Central memory CD8-positive, alpha-beta T cell (primary cell): ENCODE data around the gene TAF15.

Experiments used
- ATAC-seq: fragments of 150-1000 bp; cut with Tn5 transposase; replicated peaks from 2 replicates; pipeline ENCODE4 v1.10.0; 2022; ENCODE audit warnings: mild to moderate bottlenecking, moderate FRiP score, moderate number of reproducible peaks; ENCODE audit not compliant: poor library complexity, severe bottlenecking; ENCODE audit errors: extremely low read depth
- DNase-seq, 2 donors: peaks; one replicate each; pipeline ENCODE4 v3.0.0; 2021; ENCODE audit warnings: low spot score in 2 of 2
- H3K27ac Mint-ChIP-seq: one replicate; pipeline ENCODE4 v1.8.0; 2022; ENCODE audit warnings: low read depth, mild to moderate bottlenecking, moderate library complexity, mixed read lengths
- H3K27me3 Mint-ChIP-seq: one replicate; pipeline ENCODE4 v1.8.0; 2022; ENCODE audit warnings: mixed read lengths
- H3K36me3 Mint-ChIP-seq: one replicate; pipeline ENCODE4 v1.8.0; 2022; ENCODE audit warnings: mild to moderate bottlenecking, moderate library complexity, mixed read lengths; ENCODE audit not compliant: insufficient read depth
- H3K4me1 Mint-ChIP-seq: one replicate; pipeline ENCODE4 v1.8.0; 2022; ENCODE audit warnings: mixed read lengths
- H3K4me3 Mint-ChIP-seq: one replicate; pipeline ENCODE4 v1.8.0; 2022; ENCODE audit warnings: mild to moderate bottlenecking, moderate library complexity, mixed read lengths
- H3K9me3 Mint-ChIP-seq: one replicate; pipeline ENCODE4 v1.8.0; 2022; ENCODE audit warnings: mixed read lengths

The TAF15 gene

DNA sequence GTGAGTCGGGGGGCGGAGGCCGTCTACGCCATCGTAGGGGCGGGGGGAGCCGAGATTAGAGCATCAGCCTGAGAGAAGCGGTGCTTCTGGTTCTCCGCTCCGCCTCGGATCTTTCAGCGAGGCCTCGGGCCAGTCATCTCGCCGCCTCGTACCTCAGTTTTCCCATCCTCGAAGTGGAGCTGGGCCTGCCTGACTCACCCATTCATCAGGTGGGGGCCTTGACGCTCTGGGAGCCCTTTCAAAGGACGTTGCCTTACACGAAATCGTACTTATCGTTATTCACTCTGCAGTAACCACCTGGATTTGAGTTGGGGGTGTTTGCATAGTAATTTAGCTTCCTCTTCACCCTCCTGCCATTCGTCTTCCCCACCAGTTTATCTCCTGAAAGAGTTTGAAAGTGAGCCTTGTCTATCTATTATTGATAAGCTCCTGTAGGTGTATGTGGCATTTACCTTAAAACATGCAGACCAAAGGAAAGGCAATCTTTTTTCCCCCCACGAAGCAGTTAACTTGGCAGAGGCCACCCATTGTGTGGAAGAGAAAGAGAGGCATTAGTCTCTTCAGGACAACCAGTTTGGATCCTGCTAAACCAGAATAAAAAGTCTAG is 674 bp downstream of the TAF15 start:
- Mint-ChIP-seq H3K36me3 (peaks cover 18% of the 10 kb centered on the region), H3K27ac (peak overlapping the region; percentile 94), H3K4me1 (peaks cover 49% of the 10 kb centered on the region), H3K27me3 (no peaks in the 10 kb centered on the region), H3K4me3 (peak overlapping the region; percentile 92), H3K9me3 (no peaks in the 10 kb centered on the region)
- DNase-seq (no peak), ATAC-seq (peak; percentile 6)

DNA sequence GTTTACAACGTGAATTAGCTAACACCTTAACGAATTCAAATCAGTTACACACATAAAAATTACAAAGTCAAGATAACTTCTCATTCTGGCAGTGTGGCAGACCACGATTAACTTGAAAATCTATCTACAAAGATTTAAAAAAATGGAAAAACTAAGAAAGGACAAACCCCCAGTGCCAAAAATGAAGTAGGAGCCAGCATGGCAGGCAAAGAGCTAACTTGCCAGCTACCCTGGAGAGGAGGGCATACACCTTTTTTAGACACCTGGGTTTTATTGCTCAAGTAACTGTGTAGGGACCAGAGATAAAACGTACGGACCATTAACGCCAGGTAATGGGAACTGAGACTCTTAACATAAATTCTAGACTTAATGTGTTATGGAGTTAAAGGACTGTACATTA is 2.5 kb downstream of the TAF15 start:
- Mint-ChIP-seq H3K36me3 (peaks cover 26% of the 10 kb centered on the region), H3K4me3 (peak overlapping the region; percentile 23), H3K27ac (peak overlapping the region; percentile 67)

GRCh38 chr17:35812456-35812855 is 3.2 kb downstream of the TAF15 start:
- peaks cover 61% of the 10 kb centered on the region for H3K4me1 Mint-ChIP-seq
- H3K27ac Mint-ChIP-seq: no peak overlapping the region
- no peak overlapping the region for H3K4me3 Mint-ChIP-seq
- no peaks in the 10 kb centered on the region for H3K9me3 Mint-ChIP-seq
- ATAC-seq (no peak), DNase-seq (no peak)
- peaks cover 26% of the 10 kb centered on the region for H3K36me3 Mint-ChIP-seq
- no peaks in the 10 kb centered on the region for H3K27me3 Mint-ChIP-seq

More for the DNA sequence above, 2.5 kb downstream of the TAF15 start:
- no peaks in the 10 kb centered on the region for H3K9me3 Mint-ChIP-seq
- DNase-seq (no peak), ATAC-seq (no peak)
- H3K4me1 Mint-ChIP-seq: peaks cover 61% of the 10 kb centered on the region
- no peaks in the 10 kb centered on the region for H3K27me3 Mint-ChIP-seq

DNA sequence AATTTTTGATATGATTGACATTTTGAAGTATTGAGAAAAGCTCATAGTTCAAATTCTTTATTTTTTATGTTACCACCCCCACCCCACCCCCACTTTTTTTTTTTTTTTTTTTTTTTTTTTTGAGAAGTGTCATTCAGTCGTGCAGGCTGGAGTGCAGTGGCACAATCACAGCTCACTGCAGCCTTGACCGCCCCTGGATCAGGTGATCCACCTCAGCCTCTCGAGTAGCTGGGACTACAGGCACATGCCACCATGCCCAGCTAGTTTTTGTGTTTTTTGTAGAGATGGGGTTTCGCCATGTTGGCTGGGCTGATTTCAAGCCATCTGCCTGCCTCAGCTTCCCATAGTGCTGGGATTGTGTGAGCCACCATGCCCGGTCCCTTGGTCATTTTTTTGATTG is 7.4 kb downstream of the TAF15 start:
- Mint-ChIP-seq H3K36me3 (peaks cover 43% of the 10 kb centered on the region), H3K4me3 (no peak overlapping the region), H3K4me1 (peaks cover 47% of the 10 kb centered on the region), H3K27ac (no peak overlapping the region), H3K27me3 (no peaks in the 10 kb centered on the region), H3K9me3 (no peaks in the 10 kb centered on the region)
- DNase-seq: no peak
- ATAC-seq: no peak

DNA sequence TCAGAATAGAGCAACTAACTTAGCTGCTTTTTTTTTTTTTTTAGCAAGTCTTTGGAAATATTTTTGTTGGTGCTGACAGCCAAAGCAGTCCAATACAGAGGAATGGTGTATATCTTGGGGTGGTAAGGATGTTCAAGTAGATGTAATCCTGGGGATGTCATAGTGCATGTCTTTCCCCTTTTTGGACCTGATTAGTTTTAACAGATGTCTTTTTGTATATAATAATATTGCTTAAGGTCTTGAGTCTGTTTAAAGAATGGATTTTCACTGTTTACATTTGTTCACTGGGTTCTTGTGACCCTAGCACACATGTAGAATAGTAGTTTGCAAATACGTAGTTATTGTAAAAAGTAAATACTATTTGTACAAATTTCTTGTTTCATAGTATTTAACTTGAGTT is 7.9 kb downstream of the TAF15 start:
- DNase-seq (no peak), ATAC-seq (no peak)
- Mint-ChIP-seq H3K9me3 (no peaks in the 10 kb centered on the region), H3K36me3 (peaks cover 48% of the 10 kb centered on the region), H3K27me3 (no peaks in the 10 kb centered on the region), H3K27ac (no peak overlapping the region), H3K4me1 (peaks cover 43% of the 10 kb centered on the region), H3K4me3 (no peak overlapping the region)

- H3K27me3 Mint-ChIP-seq: no peaks in the 10 kb centered on the region
- DNase-seq: no peak
- no peak overlapping the region for H3K4me3 Mint-ChIP-seq
- peaks cover 62% of the 10 kb centered on the region for H3K36me3 Mint-ChIP-seq
- H3K9me3 Mint-ChIP-seq: no peaks in the 10 kb centered on the region
- ATAC-seq: no peak
- peaks cover 32% of the 10 kb centered on the region for H3K4me1 Mint-ChIP-seq
- H3K27ac Mint-ChIP-seq: no peak overlapping the region
These were observed 10.2 kb downstream of the TAF15 start for GRCh38 chr17:35819455-35819854.

- H3K4me1 Mint-ChIP-seq: peaks cover 15% of the 10 kb centered on the region
These were observed 12.0 kb downstream of the TAF15 start for GRCh38 chr17:35821308-35821707.

DNA sequence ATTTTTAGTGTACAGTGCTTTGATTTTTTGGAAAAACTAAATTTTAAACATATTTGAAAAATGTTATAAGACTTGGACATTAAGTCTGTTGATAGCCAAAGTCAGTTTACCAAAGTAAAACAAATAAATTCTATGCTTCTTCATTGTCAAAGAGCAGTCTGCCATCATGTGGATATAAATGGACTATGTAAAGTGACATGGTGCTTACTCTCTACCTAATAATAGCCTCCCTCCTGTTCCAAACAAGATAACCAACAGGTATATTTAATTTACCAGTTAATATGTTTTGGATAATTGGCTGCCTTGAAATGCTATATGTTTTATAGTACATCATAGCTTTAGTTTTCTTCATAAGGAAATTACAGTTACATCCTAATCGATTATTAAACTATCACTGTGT is 15.9 kb downstream of the TAF15 start:
- Mint-ChIP-seq H3K27me3 (no peaks in the 10 kb centered on the region), H3K4me1 (peaks cover 15% of the 10 kb centered on the region), H3K9me3 (no peaks in the 10 kb centered on the region), H3K27ac (no peak overlapping the region), H3K36me3 (peaks cover 80% of the 10 kb centered on the region), H3K4me3 (no peak overlapping the region)
- DNase-seq (no peak), ATAC-seq (no peak)

More at GRCh38 chr17:35821308-35821707, 12.0 kb downstream of the TAF15 start:
- Mint-ChIP-seq H3K27ac (peak overlapping the region; percentile 46), H3K4me3 (no peak overlapping the region), H3K27me3 (no peaks in the 10 kb centered on the region), H3K36me3 (peaks cover 73% of the 10 kb centered on the region), H3K9me3 (no peaks in the 10 kb centered on the region)
- DNase-seq: no peak
- no peak for ATAC-seq

DNA sequence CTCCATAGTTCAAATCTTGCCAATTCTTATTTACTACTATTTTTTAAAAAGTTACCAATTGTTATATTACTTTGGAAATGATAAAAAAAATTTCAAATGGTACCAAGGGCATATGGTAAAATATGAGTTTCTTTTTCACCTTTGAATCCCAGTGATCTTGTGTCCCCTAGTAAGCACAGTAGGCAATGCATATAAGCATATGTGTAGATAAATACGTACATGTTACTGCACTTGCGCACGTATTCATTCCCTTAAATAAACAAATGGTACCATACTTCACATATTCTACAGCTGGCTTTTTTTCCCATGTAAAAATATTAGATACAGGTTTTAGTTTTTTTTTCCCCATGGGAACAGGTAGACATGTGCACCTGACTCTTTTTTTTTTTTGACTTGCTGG is 31.8 kb downstream of the TAF15 start:
- no peak overlapping the region for H3K4me3 Mint-ChIP-seq
- DNase-seq: no peak
- peaks cover 78% of the 10 kb centered on the region for H3K36me3 Mint-ChIP-seq
- no peaks in the 10 kb centered on the region for H3K9me3 Mint-ChIP-seq
- peak overlapping the region; percentile 16 for H3K27ac Mint-ChIP-seq
- ATAC-seq: no peak
- no peaks in the 10 kb centered on the region for H3K27me3 Mint-ChIP-seq
- no peaks in the 10 kb centered on the region for H3K4me1 Mint-ChIP-seq

DNA sequence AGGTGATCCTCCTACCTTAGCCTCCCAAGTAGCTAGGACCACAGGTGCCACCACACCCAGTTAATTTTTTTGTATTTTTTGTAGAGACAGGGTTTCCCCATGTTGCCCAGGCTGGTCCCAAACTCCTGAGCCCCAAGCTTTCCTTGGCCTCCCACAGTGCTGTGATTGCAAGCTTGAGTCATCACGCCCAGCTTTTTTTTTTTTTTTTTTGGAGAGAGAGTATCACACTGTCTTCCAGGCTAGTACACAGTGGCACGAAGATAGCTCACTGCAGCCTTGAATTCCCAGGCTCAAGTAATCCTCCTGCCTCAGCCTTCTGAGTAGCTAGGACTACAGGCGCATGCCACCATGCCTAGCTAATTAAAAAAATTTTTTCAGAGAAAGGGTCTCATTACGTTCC is 32.2 kb downstream of the TAF15 start:
- Mint-ChIP-seq H3K4me1 (no peaks in the 10 kb centered on the region), H3K27me3 (no peaks in the 10 kb centered on the region), H3K4me3 (no peak overlapping the region), H3K36me3 (peaks cover 77% of the 10 kb centered on the region), H3K9me3 (no peaks in the 10 kb centered on the region), H3K27ac (peak overlapping the region; percentile 59)
- ATAC-seq: no peak
- DNase-seq: no peak

DNA sequence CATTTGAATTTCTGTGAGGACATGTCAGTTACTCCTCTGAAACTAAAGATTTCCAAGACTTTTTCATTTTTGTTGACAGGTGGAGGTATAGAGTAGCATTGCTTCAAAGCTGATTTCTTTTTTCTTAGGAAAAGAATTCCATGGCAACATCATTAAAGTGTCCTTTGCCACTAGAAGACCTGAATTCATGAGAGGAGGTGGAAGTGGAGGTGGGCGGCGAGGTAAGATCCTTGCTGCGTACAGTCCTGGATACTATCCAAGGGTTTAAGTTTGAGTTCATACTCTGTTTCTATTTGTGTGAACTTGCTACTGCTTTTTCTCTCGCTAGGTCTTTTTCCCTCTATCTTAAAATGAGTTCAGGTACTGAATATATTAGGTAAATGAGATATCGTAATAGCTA is 33.0 kb downstream of the TAF15 start:
- Mint-ChIP-seq H3K4me3 (no peak overlapping the region), H3K27me3 (no peaks in the 10 kb centered on the region), H3K9me3 (no peaks in the 10 kb centered on the region), H3K4me1 (no peaks in the 10 kb centered on the region), H3K27ac (peak overlapping the region; percentile 59), H3K36me3 (peaks cover 72% of the 10 kb centered on the region)
- ATAC-seq: no peak
- no peak for DNase-seq

- DNase-seq: no peak
- Mint-ChIP-seq H3K27ac (peak overlapping the region; percentile 3), H3K9me3 (no peaks in the 10 kb centered on the region), H3K4me1 (peaks cover 10% of the 10 kb centered on the region), H3K27me3 (no peaks in the 10 kb centered on the region), H3K4me3 (no peak overlapping the region), H3K36me3 (peaks cover 62% of the 10 kb centered on the region)
- ATAC-seq: no peak
These were observed 34.4 kb downstream of the TAF15 start for GRCh38 chr17:35843698-35844097.

GRCh38 chr17:35844547-35844946 is 35.3 kb downstream of the TAF15 start:
- Mint-ChIP-seq H3K4me3 (no peak overlapping the region), H3K4me1 (peaks cover 12% of the 10 kb centered on the region), H3K9me3 (no peaks in the 10 kb centered on the region), H3K36me3 (peaks cover 62% of the 10 kb centered on the region), H3K27me3 (no peaks in the 10 kb centered on the region), H3K27ac (peak overlapping the region; percentile 3)
- ATAC-seq (no peak), DNase-seq (no peak)
